ENCODE measurements around the gene RBMXL3. TPM values are rescaled to one million over a fixed set of nuclear protein-coding genes. Genes with fewer than 3 reads are reported as not detected.

Gene RBMXL3
- total and polyA plus RNA-seq, 2 of the 8 experiments (the other 6 are each of a cell fraction or from before 2014, with no cell fraction given) = not detected

DNA sequence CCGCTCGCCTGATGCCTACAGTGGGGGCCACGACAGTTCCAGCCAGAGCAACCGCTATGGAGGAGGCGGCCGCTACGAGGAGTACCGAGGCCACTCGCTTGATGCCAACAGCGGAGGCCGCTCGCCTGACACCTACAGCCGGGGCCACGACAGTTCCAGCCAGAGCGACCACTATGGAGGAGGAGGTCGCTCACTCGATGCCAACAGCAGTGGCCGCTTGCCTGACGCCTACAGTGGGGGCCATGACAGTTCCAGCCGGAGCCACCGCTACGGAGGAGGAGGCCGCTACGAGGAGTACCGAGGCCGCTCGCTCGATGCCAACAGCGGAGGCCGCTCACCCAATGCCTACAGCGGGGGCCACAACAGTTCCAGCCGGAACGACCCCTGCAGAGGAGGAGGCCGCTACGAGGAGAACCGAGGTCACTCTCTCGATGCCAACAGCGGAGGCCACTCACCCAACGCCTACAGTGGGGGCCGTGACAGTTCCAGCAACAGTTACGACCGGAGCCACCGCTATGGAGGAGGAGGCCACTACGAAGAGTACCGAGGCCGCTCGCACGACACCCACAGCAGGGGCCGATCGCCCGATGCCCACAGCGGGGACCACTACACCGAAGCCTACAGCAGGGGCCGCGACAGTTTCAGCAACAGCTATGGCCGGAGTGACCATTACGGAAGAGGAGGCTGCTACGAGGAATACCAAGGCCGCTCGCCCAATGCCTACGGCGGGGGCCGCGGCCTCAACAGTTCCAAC, 2.5 kb downstream of the RBMXL3 start:
- FAIRE-seq (no peak), DNase-seq (ENCODE audit: low read depth in 1 of 2, low spot score in 2 of 2) (no peak)
- CTCF ChIA-PET (ENCODE audit: partially characterized antibody) = no interaction called here

More for the DNA sequence above, 2.5 kb downstream of the RBMXL3 start:
- no peak overlapping the region for H3K27ac ChIP-seq (ENCODE audit: low read depth, low read length)
- H2BK120ac ChIP-seq (replicated peaks; ENCODE audit: low read depth, low read length) = no peak overlapping the region
- no peak overlapping the region for H4K5ac ChIP-seq (ENCODE audit: insufficient read length, low read depth, low read length)
- no peak overlapping the region for H3K23ac ChIP-seq (ENCODE audit: insufficient read length)
- no peaks in the 10 kb centered on the region for H3K23me2 ChIP-seq (ENCODE audit: low read depth, low read length)
- WGBS, 2 experiments (ENCODE audit: extremely low coverage in 1 of 2, insufficient coverage in 1 of 2, insufficient read length in 1 of 2, insufficient replicate concordance in 2 of 2, low coverage in 1 of 2, low lambda C conversion rate in 2 of 2, missing lambda C conversion rate in 1 of 2) = 98% methylated on average over 8 of the region's 64 CpGs; no CpG with 5 or more reads in 1 of the 2 experiments
- no peak overlapping the region for H3K4ac ChIP-seq (replicated peaks; ENCODE audit: insufficient read length, low read depth, low read length)
- no peak overlapping the region for H2AK5ac ChIP-seq (ENCODE audit: low read depth, low read length)
- H3K79me1 ChIP-seq (ENCODE audit: low read depth, low read length) = no peaks in the 10 kb centered on the region
- peaks cover 0 to 12% (median 0%) of the 10 kb centered on the region in 4 experiments; a peak in 3 of 8 replicates for H3K36me3 ChIP-seq (ENCODE audit: control insufficient read depth in 2 of 4, insufficient read depth in 4 of 4, low read length in 3 of 4)
- no peak overlapping the region for H3K56ac ChIP-seq (replicated peaks; ENCODE audit: insufficient read length, low read depth, low read length)
- H3K18ac ChIP-seq (ENCODE audit: extremely low read depth, low read length) = no peak overlapping the region
- no peaks in the 10 kb centered on the region for H4K20me1 ChIP-seq (replicated peaks in 1 of 2; ENCODE audit: control insufficient read depth in 1 of 2, insufficient read depth in 2 of 2, low read length in 2 of 2)
- no peak overlapping the region for H4K8ac ChIP-seq (ENCODE audit: extremely low read depth, insufficient read depth, low read length)
- H3K4me3 ChIP-seq (ENCODE audit: extremely low read depth in 1 of 4, insufficient read depth in 2 of 4, low read depth in 3 of 4, low read length in 4 of 4) = no peak overlapping the region
- H3K9ac ChIP-seq (replicated peaks in 1 of 4; ENCODE audit: extremely low read depth in 1 of 4, low read depth in 3 of 4, low read length in 3 of 4) = no peak overlapping the region
- no peaks in the 10 kb centered on the region for H3K4me1 ChIP-seq (replicated peaks in 1 of 4; ENCODE audit: control insufficient read depth in 3 of 4, insufficient read depth in 4 of 4, low read length in 3 of 4)
- no peak for TF ChIP-seq NANOG (IDR thresholded peaks at IDR 0.05; ENCODE audit: insufficient read depth, low read depth, low read length, poor library complexity, severe bottlenecking)
- no peak for TF ChIP-seq CBX5 (IDR thresholded peaks at IDR 0.05; ENCODE audit: low read depth, low read length)
- TF ChIP-seq KDM1A (IDR thresholded peaks at IDR 0.05; ENCODE audit: borderline replicate concordance, low read length) = no peak
- TF ChIP-seq POU5F1 (IDR thresholded peaks at IDR 0.05; ENCODE audit: low read depth, low read length) = no peak
- no peak for TF ChIP-seq ASH2L (IDR thresholded peaks at IDR 0.05; ENCODE audit: low read length)
- TF ChIP-seq TAF7 (optimal IDR thresholded peaks at IDR 0.05; ENCODE audit: borderline replicate concordance, low read depth, low read length) = no peak
- TF ChIP-seq RBBP5 (IDR thresholded peaks at IDR 0.05; ENCODE audit: borderline replicate concordance, low read depth, low read length) = no peak
- TF ChIP-seq RAD21 (IDR thresholded peaks at IDR 0.05 in 1 of 2, conservative IDR thresholded peaks at IDR 0.05 in 1 of 2; ENCODE audit: low read depth in 2 of 2, low read length in 2 of 2) = no peak
- TF ChIP-seq SP1 (IDR thresholded peaks at IDR 0.05; ENCODE audit: low read depth, low read length) = no peak
- TF ChIP-seq CHD1 (IDR thresholded peaks at IDR 0.05; ENCODE audit: low read depth, low read length) = no peak
- no peak for TF ChIP-seq RXRA (IDR thresholded peaks at IDR 0.05; ENCODE audit: insufficient read depth, low read depth, low read length)
- no peak for TF ChIP-seq POLR2AphosphoS5 (IDR thresholded peaks at IDR 0.05; ENCODE audit: low read depth, low read length)
- no peak overlapping the region for H4K91ac ChIP-seq (replicated peaks; ENCODE audit: insufficient read length, low read length)
- no peaks in the 10 kb centered on the region for H3K27me3 ChIP-seq (replicated peaks in 1 of 4; ENCODE audit: control insufficient read depth in 3 of 4, extremely low read depth in 1 of 4, insufficient read depth in 3 of 4, low read length in 3 of 4)
- no peak overlapping the region for H2BK15ac ChIP-seq (ENCODE audit: low read length)
- POLR2A ChIA-PET (ENCODE audit: partially characterized antibody) = no interaction called here
- H3K4me2 ChIP-seq (ENCODE audit: insufficient read depth in 1 of 2, low read depth in 2 of 2, low read length in 2 of 2) = no peak overlapping the region
- H2AFZ ChIP-seq (ENCODE audit: low read length) = no peak overlapping the region
- no peak overlapping the region for H2BK12ac ChIP-seq (ENCODE audit: low read depth, low read length)
- H3K9me3 ChIP-seq (ENCODE audit: insufficient read depth in 2 of 2, low read depth in 1 of 2, low read length in 1 of 2) = peaks cover 0 to 29% of the 10 kb centered on the region in 2 experiments; a peak in 1 of 4 replicates
- no peak overlapping the region for H3K14ac ChIP-seq (ENCODE audit: insufficient read length)
- H2BK20ac ChIP-seq (ENCODE audit: low read length) = no peak overlapping the region
- no peak overlapping the region for H2BK5ac ChIP-seq (ENCODE audit: low read depth, low read length)
- no peaks in the 10 kb centered on the region; a peak in 1 of 4 replicates for H3K79me2 ChIP-seq (ENCODE audit: control insufficient read depth in 1 of 2, insufficient read depth in 2 of 2, low read length in 2 of 2)

Measured in H1 (cell line).